Measurements from ENCODE around the gene CASP9.
"Not testable (repeated sequence)": the region's sequence is repeated elsewhere in the genome, so short reads cannot be mapped to it uniquely, and the experiment has no call there.

CASP9 gene

GRCh38 chr1:15466955-15467625 lies 56.9 kb downstream of the CASP9 start:
- DNase-seq: not testable (repeated sequence)

- DNase-seq: no peak
Measured at GRCh38 chr1:15465674-15466073, 58.3 kb downstream of the CASP9 start.

GRCh38 chr1:15463926-15464322 lies 60.1 kb downstream of the CASP9 start:
- DNase-seq: not testable (repeated sequence)

- not testable (repeated sequence) for DNase-seq
Measured at GRCh38 chr1:15463064-15463800, 60.8 kb downstream of the CASP9 start.

- DNase-seq: no peak
Measured at GRCh38 chr1:15460708-15461095, 63.3 kb downstream of the CASP9 start.

- DNase-seq: no peak
Measured at GRCh38 chr1:15459771-15460707, 64.0 kb downstream of the CASP9 start.

GRCh38 chr1:15458388-15458787 lies 65.6 kb downstream of the CASP9 start:
- DNase-seq: not testable (repeated sequence)

- no peak for DNase-seq
Measured at GRCh38 chr1:15457585-15457984, 66.4 kb downstream of the CASP9 start.

GRCh38 chr1:15456313-15456954 lies 67.6 kb downstream of the CASP9 start, which contains the start of gene CELA2A:
Gene CELA2A (plus strand): TSS chr1:15456732. CDS start chr1:15456754, 22 bp downstream.
- DNase-seq: no peak

- no peak for DNase-seq
Measured at GRCh38 chr1:15455522-15455921, 68.5 kb downstream of the CASP9 start.

- no peak for DNase-seq
Measured at GRCh38 chr1:15454256-15454655, 69.8 kb downstream of the CASP9 start.

- DNase-seq: no peak
Measured at GRCh38 chr1:15453734-15454133, 70.3 kb downstream of the CASP9 start.

GRCh38 chr1:15452866-15453571 lies 71.0 kb downstream of the CASP9 start:
- no peak for DNase-seq

GRCh38 chr1:15452216-15452615 lies 71.8 kb downstream of the CASP9 start:
- DNase-seq: no peak

GRCh38 chr1:15451014-15451722 lies 72.8 kb downstream of the CASP9 start:
- DNase-seq: no peak

GRCh38 chr1:15449567-15449966 lies 74.4 kb downstream of the CASP9 start:
- no peak for DNase-seq

GRCh38 chr1:15448877-15449462 lies 75.0 kb downstream of the CASP9 start:
- no peak for DNase-seq

GRCh38 chr1:15446212-15446611 lies 77.8 kb downstream of the CASP9 start:
- DNase-seq: no peak

GRCh38 chr1:15445390-15446122 lies 78.5 kb downstream of the CASP9 start:
- DNase-seq: no peak
